Left cardiac atrium (tissue), 4 donors: Measurements from ENCODE around the gene RHOJ. TPM values are rescaled to one million over a fixed set of nuclear protein-coding genes. Genes with fewer than 3 reads are reported as not detected.
"Not testable (repeated sequence)": the region's sequence is repeated elsewhere in the genome, so short reads cannot be mapped to it uniquely, and the experiment has no call there.

Source experiments
- ATAC-seq, 2 donors: fragments of 200-7000 bp; cut with Tn5 transposase; one replicate each; pipeline ENCODE4 v1.9.1; 2020; ENCODE audit warnings: mild to moderate bottlenecking in 2 of 2, moderate library complexity in 2 of 2
- DNase-seq: peaks from one replicate; pipeline ENCODE4 v3.0.0-alpha.2; 2020
- intact Hi-C, 2 donors: fragments of 100-400 bp; cut with DNase I; formaldehyde crosslinking; loops; one replicate each; pipeline versions ENCODE4 v1.14.1 to v1.15.1; 2022 to 2023
- total RNA-seq, 2 donors: library from RNA; stranded (reverse); fragmentation: NEBNext Ultra II Directional; extraction: Animal tissue kit (Norgen Biotek cat#: 25700); gene quantifications; one replicate each; pipeline ENCODE4 v1.2.1, GENCODE V29; 2021
- donor health status: DM: no; HTN: yes; CAD: no.
- donor health status: DM: no; HTN: yes; CAD: no; lungs with severe emphysema.
- donor health status: DM: yes; HTN: yes; CAD: no.
- donor health status: Dilated cardiomyopathy.

The RHOJ gene
- total RNA-seq, 2 donors from 2014 or later: 19.5 to 27.1 TPM

DNA sequence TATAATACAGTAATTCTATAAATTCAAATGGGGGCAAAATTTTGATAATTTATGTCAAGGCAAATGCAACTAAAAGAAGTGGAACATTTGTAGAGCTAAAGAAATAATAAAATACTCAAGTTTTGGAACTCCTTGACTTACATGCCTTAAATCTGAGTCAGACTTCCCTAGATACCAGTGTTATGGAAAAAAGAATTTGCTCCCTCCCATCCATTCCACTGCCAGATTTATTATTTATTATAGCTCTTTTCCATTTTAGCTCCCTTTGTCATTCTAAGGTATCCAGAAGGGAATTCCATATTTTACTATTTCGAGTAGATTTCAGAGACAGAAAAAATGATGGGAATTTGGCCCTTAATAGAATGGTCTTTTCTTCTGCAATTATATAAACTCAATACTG, 44.0 kb downstream of the RHOJ start:
- ATAC-seq: peak; percentile 35 to 83
- no peak for DNase-seq
- intact Hi-C loops: no loop called here

- DNase-seq (peak; percentile 40), ATAC-seq (peak; percentile 80 to 94)
- intact Hi-C loops: no loop called here
Observed at GRCh38 chr14:63249092-63249491, 44.8 kb downstream of the RHOJ start.

DNA sequence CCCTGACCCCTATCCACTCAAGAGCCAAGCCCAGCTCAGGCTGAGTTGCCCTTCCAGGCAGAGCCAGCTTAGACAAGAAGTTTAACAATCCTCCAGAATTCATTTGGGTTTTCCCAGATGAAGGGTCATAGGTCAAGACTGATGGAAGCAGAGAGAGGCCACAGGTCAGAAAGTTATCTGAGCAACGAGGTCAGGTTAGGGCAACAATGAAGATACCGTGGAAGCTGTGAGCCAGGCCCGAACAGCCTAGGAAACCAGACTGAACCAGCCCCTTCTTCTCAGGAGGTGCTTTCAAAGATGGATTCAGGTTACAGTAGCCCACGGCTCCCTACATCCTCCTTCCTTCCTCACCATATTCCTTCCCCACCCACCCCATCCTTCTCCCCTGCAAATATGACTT, 53.1 kb downstream of the RHOJ start:
- DNase-seq (no peak), ATAC-seq (no peak)
- intact Hi-C loops: no loop called here

DNA sequence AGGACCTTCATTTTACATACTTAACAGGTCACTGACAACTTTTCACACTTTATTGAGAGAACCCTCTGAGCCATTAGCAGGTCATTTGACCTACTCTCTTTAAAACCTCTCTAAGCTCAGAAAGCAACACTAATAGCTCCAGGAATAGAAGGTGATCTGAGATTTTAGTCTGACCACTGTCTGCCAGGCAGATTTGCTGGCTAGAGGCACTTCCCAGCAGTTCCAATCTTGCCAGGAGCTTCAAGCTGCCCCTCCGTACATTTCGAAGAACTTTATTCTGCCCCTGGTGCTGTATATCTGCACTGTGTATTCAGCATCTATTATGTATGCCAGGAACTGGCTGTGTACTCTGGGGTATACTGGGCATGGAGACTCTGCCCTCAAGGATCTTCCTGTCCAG, 58.2 kb downstream of the RHOJ start:
- no peak for DNase-seq
- ATAC-seq: peak; percentile 59
- intact Hi-C loops: no loop called here

- no peak for ATAC-seq
- intact Hi-C loops: no loop called here
- no peak for DNase-seq
Observed at GRCh38 chr14:63266106-63266505, 61.9 kb downstream of the RHOJ start.

DNA sequence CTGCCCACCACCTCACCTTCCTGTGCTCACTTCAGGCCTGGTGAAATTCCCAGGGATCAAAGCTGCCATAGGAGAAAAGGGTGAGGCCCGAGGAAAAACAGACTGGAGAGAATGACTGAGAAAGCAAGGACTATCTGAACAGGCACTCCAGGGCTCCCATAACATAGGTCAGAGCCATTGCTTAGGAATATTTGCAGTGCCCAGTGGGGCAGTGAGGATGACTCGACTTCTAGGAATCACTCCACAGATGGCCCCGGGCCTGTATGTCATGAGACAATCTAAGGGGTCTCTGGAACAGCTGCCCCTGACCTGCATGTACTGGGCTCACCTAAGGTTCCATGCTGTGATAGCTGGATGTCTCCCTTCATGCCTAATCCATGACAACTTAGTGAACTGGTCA, 62.9 kb downstream of the RHOJ start:
- intact Hi-C loops: no loop called here
- ATAC-seq (no peak), DNase-seq (no peak)

GRCh38 chr14:63268771-63269170, 64.5 kb downstream of the RHOJ start:
- ATAC-seq: no peak
- intact Hi-C loops: no loop called here

DNA sequence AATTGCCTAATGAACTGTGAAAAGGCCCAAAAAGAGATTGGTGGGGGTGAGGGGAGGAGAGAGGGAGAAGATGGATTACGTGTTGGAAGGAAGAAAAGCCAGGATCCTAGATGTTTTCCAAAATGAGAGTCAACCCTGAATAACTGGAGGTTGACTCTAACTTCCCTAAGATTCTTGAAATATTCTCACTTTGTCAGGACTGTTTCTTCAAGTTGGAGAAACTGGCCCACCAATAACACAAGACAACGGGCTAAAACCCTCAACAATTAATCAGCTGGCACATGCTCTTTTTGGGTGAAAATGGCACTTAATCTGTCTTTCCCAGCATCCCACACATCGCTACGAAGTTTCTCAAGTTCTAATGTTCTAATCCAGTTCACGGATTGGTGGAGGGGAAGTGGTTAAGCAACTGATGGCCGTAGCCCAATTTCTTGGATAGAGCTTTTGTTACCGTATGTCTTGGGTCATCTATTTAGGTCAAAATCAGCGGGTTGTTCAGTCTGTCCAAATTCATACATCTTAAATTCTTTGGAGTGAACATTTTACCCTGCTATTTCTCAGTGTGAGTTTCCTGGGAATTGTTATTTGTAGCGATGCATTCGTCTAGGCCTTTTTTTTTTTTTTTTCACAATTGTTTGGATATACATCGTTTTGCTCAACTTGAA, 65.5 kb downstream of the RHOJ start:
- intact Hi-C loops: loop anchor here in 1 of 2 donors (5.0 kb wide), 1 partner anchor 1087 kb away; no protein-coding TSS in a partner anchor
- DNase-seq (no peak), ATAC-seq (no peak)

More at GRCh38 chr14:63268771-63269170, 64.5 kb downstream of the RHOJ start:
- DNase-seq: no peak

- intact Hi-C loops: loop anchor here in 1 of 2 donors (5.0 kb wide), 1 partner anchor 1091 kb away; no protein-coding TSS in a partner anchor
- ATAC-seq: no peak
- no peak for DNase-seq
Observed at GRCh38 chr14:63273129-63273528, 68.9 kb downstream of the RHOJ start.

DNA sequence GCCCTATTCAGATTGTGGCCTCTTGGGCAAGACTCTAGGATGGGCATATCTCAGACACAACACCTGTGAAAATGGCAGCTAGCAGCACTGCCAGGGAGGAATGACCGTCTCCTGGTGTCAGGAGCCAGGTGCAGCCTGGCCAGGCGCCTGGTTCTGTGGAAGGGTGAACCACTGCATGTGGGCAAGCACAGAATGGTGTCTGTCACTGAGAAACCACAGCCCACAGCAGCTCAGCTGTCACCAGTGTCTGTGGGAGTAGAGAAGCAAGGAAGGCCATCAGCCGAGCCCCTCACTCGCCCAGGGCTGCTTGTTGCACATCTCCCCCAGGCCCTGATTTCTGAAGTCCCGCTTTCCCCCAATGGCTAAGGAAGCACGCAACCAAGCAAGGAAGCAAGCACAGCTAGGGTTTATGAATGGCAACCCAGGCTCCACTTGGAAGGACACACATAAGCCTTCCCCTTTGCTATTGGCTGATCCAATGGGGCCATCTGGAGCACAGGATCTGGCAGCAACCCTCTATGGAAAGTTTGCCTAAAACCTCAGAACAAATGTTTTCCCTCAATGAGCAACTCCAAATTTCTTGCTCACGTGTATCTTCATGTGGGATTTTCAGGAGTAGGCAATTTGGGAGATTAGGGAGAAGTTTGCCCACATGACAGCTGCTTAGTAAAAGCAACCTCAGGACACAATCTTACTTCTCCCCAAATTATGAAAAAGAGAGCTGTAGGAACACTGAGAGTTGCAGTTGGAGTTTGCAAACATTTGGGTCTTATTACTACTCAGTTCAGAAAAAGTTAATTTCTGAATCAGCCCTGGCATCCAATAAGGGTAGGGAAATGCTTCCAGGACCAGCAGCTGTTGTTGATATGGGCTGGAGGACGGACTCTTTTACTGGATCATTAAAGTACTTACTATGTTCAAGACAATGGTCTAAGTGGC, 69.7 kb downstream of the RHOJ start:
- intact Hi-C loops: loop anchor here in 1 of 2 donors (5.0 kb wide), 1 partner anchor 1092 kb away; no protein-coding TSS in a partner anchor
- peak; percentile 33 for DNase-seq
- ATAC-seq: peak; percentile 82 to 87

DNA sequence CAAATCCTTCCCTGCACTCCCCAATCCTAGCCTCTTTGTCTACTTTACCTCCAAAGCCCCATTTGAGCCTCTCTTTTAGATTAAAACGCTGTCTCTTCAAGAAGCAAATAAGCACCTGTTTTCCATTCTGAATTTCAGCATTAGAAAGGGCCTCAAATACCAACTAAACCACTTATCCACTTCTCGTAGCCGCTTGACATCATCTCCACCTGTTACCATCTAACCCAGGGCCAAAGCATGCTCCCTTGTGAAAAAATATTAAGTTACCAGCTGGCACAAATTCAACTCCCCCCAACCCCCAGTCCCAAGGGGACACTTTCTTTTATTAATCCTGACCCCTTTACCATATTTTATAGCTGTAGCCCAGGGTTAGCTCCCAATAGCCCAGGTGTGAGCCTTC, 71.4 kb downstream of the RHOJ start:
- intact Hi-C loops: loop anchor here (2.0 to 5.0 kb wide), 2 partner anchors 101 to 1098 kb away; no protein-coding TSS in a partner anchor
- no peak for DNase-seq
- no peak for ATAC-seq

DNA sequence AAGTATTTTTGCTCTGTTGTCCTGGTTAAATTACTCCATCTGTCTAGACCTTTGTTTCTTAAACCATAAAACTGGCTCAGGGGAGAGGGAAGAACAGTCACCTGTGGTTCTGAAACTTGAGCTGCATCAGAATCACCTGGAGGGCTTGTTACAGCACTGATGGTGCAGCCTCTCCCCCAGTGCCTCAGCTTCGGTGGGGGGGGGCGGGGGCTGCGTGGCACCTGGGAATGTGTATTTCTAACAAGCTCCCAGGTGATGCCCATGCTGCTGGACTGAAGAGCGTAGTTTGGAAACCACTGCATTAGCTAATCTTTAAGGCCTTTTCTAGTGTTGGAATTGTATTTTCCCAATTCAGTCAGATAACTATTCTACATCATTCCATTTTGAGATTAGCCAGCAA, 71.8 kb downstream of the RHOJ start:
- DNase-seq (no peak), ATAC-seq (no peak)
- intact Hi-C loops: loop anchor here (2.0 to 5.0 kb wide), 2 partner anchors 101 to 1099 kb away; no protein-coding TSS in a partner anchor

DNA sequence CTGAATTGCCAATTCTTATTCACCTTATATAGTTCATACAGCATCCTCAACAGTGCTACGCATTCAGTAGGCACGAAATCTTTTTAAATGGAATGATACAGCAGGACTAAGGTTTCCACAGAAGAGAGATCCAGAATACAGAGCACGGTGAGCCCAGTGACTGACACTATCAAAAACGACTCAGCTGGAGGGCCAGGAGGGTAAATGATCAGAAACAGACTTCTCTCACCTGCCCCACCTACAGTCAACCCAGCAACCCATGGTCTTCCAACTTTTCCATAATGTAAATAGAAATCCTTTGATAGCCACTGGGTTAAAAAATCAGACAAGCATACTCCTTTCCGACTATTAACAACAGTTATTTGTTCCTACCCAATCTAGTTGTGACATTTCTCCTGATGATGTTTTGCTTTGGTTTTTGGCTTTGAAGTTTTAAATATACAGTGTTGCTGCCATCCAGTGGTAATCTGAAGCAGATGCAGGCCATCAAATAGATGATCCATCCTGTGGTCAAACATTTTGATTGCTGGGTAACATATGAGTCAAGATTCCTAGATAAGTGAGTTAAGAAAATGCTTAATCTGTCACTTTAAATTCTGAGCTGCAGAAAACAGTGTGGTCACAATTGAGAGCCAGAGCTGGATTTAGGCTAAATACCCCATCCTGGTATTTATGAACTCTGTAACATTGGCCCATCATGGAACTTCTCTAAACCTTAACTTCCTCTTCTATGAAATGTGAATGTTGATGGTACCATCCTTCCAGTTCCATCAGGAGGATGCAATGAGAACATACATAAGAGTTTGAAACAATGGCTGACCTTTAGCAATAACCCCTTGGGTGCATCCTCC, 72.5 kb downstream of the RHOJ start:
- ATAC-seq: peak in 1 of 2 donors; percentile 30
- no peak for DNase-seq
- intact Hi-C loops: loop anchor here (2.0 to 5.0 kb wide), 2 partner anchors 102 to 1099 kb away; no protein-coding TSS in a partner anchor

- intact Hi-C loops: loop anchor here (2.0 to 5.0 kb wide), 2 partner anchors 103 to 1100 kb away; no protein-coding TSS in a partner anchor
- ATAC-seq: no peak
- DNase-seq: no peak
Observed at GRCh38 chr14:63277591-63278183, 73.4 kb downstream of the RHOJ start.

- not testable (repeated sequence) for DNase-seq, ATAC-seq
- intact Hi-C loops: loop anchor here in 1 of 2 donors (5.0 kb wide), 1 partner anchor 1103 kb away; no protein-coding TSS in a partner anchor
Observed at GRCh38 chr14:63279933-63280332, 75.7 kb downstream of the RHOJ start.

DNA sequence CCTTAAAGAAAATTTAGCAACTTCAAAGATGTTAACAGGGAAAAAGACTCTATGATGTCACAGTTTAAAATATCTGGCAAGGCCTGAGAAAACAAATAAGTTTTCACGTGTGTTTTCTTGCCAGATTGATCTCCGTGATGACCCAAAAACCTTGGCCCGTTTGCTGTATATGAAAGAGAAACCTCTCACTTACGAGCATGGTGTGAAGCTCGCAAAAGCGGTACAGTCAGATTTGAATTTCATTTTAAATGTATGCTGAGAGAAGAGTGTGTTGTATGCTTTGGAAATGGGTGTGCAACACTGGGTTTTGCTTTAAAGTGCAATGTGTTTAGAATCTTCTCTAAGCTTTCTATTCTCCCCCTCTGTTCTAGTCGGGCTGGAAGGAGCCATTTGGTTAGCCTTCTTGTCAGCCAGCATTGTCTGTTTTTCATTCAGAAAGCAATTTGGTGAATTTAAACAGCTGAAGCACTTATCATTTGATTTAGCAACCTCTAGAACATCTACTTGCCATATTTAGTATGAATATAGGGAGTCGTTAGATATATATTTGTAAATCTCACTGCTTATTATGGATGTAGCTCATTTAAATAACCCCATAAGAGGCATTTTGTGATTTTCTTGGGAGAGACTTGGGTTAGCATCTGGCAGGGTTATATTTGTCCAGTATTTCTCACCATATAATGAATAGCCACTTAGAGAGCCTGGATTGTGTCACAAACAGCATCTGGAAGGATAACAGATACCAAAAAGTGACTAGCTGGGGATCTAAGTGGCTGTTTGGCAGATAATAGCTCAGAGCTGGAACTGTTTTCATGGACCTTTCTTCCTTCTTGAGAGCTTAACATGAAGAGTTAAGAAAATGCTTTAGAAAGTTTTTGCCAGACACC, 79.0 kb downstream of the RHOJ start:
- intact Hi-C loops: no loop called here
- DNase-seq: no peak
- ATAC-seq: peak; percentile 48 to 53

DNA sequence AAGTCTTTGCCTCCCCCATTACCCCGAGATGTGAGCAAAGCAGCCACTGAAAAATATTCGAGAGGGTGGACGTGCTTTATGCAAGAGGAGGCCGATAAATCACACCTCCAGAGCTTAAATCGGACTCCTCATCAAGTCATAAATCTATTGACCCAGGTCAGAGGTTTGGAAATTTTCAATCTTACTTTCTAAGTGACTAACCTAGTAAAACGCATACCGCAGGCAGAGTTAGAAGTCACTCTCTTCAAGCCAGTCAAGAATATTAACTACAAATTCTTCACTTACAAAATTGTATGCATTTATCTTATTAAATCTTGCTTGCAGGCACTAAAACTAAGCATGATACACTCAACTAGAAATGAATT, 79.6 kb downstream of the RHOJ start:
- DNase-seq: no peak
- intact Hi-C loops: no loop called here
- no peak for ATAC-seq

DNA sequence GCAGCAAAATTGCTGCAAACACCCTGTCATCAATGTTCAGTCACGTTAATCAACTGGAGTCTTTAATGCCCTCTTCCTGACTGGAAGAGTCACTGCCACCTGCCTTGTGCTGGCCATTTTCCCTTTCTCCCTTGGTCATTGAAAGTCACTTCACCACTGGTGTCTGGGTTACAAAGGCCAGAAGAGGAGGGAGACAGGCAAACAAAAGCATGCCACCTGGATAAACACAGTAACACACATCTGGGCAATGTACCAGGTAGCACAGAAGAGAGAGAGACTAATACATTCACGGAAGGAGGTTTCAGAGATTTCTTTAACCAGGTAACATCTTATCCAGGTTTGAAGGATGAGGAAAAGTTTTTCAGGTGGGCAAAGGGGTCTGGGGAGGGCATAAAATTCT, 81.8 kb downstream of the RHOJ start:
- intact Hi-C loops: no loop called here
- DNase-seq (no peak), ATAC-seq (no peak)
